ENCODE results near the gene OR14A2.

GRCh38 chr1:247797518-247797917 lies 49.6 kb upstream of the OR14A2 start:
- TF ChIP-seq CTCF (IDR thresholded peaks at IDR 0.05 in 8 of 11, conservative IDR thresholded peaks at IDR 0.05 in 3 of 11) (no peak), POLR2AphosphoS5 (IDR thresholded peaks at IDR 0.05) (no peak), POLR2A (IDR thresholded peaks at IDR 0.05) (no peak)
